GM21529 (cell line): ENCODE data around the gene CBLB.
A peak's percentile ranks its signal among the peaks of the same experiment; 100 is the strongest.

Experiments used
- ATAC-seq: cut with Tn5 transposase; IDR thresholded peaks from one replicate; pipeline ENCODE4 v1.9.1; 2021; ENCODE audit not compliant: unreplicated experiment

The CBLB gene

GRCh38 chr3:105791131-105791530 lies 77.7 kb downstream of the CBLB start:
- ATAC-seq: no peak

- ATAC-seq: no peak
Observed at GRCh38 chr3:105790534-105790933, 78.3 kb downstream of the CBLB start.

- ATAC-seq: no peak
Observed at GRCh38 chr3:105788593-105788992, 80.2 kb downstream of the CBLB start.

- ATAC-seq: no peak
Observed at GRCh38 chr3:105787453-105787852, 81.4 kb downstream of the CBLB start.

GRCh38 chr3:105786990-105787389 lies 81.8 kb downstream of the CBLB start:
- ATAC-seq: no peak

GRCh38 chr3:105786241-105786640 lies 82.6 kb downstream of the CBLB start:
- ATAC-seq: no peak

GRCh38 chr3:105785803-105786202 lies 83.0 kb downstream of the CBLB start:
- no peak for ATAC-seq

- ATAC-seq: no peak
Observed at GRCh38 chr3:105783631-105784030, 85.2 kb downstream of the CBLB start.

- ATAC-seq: no peak
Observed at GRCh38 chr3:105781871-105782270, 86.9 kb downstream of the CBLB start.

- no peak for ATAC-seq
Observed at GRCh38 chr3:105780107-105780506, 88.7 kb downstream of the CBLB start.

- no peak for ATAC-seq
Observed at GRCh38 chr3:105775368-105775767, 93.4 kb downstream of the CBLB start.

GRCh38 chr3:105774444-105775180 lies 94.2 kb downstream of the CBLB start:
- ATAC-seq: no peak

- ATAC-seq: no peak
Observed at GRCh38 chr3:105773291-105773690, 95.5 kb downstream of the CBLB start.

- ATAC-seq: no peak
Observed at GRCh38 chr3:105772635-105773034, 96.2 kb downstream of the CBLB start.

- ATAC-seq: no peak
Observed at GRCh38 chr3:105771392-105771791, 97.4 kb downstream of the CBLB start.

GRCh38 chr3:105770410-105770809 lies 98.4 kb downstream of the CBLB start:
- ATAC-seq: no peak

- ATAC-seq: no peak
Observed at GRCh38 chr3:105767776-105768175, 101.0 kb downstream of the CBLB start.

GRCh38 chr3:105767216-105767615 lies 101.6 kb downstream of the CBLB start:
- no peak for ATAC-seq

GRCh38 chr3:105765308-105765639 lies 103.5 kb downstream of the CBLB start:
- no peak for ATAC-seq

- ATAC-seq: peak; percentile 51
Observed at GRCh38 chr3:105764378-105765307, 104.2 kb downstream of the CBLB start.

GRCh38 chr3:105763659-105764036 lies 105.2 kb downstream of the CBLB start:
- no peak for ATAC-seq
